Peyer's patch (tissue), 4 donors: Measurements from ENCODE around the gene PHYHIPL.

Source experiments
- POLR2A ChIP-seq, 2 donors: fragments of 450-650 bp; IDR thresholded peaks; one replicate each; pipeline ENCODE4 v1.5.1; 2017; ENCODE audit warnings: antibody characterized with exemption in 2 of 2, mild to moderate bottlenecking in 2 of 2, moderate library complexity in 2 of 2
- TF ChIP-seq, protein P1 (sequence below), 6 experiments: fragments of 450-650 bp in 4 of 6; fragments of 200-600 bp in 2 of 6; sonication (generic) in 1 of 6; IDR thresholded peaks; one replicate each; pipeline ENCODE4 v1.5.1; 2017 to 2019; ENCODE audit warnings: antibody characterized with exemption in 6 of 6, mild to moderate bottlenecking in 3 of 6, moderate library complexity in 1 of 6

- TF ChIP-seq, protein P1, sequence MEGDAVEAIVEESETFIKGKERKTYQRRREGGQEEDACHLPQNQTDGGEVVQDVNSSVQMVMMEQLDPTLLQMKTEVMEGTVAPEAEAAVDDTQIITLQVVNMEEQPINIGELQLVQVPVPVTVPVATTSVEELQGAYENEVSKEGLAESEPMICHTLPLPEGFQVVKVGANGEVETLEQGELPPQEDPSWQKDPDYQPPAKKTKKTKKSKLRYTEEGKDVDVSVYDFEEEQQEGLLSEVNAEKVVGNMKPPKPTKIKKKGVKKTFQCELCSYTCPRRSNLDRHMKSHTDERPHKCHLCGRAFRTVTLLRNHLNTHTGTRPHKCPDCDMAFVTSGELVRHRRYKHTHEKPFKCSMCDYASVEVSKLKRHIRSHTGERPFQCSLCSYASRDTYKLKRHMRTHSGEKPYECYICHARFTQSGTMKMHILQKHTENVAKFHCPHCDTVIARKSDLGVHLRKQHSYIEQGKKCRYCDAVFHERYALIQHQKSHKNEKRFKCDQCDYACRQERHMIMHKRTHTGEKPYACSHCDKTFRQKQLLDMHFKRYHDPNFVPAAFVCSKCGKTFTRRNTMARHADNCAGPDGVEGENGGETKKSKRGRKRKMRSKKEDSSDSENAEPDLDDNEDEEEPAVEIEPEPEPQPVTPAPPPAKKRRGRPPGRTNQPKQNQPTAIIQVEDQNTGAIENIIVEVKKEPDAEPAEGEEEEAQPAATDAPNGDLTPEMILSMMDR (IDR thresholded peaks at IDR 0.05), result no peak
- peak in 1 of 2 donors; percentile 14 for TF ChIP-seq POLR2A (IDR thresholded peaks at IDR 0.05)
Measured at GRCh38 chr10:59177031-59177797, 771 bp downstream of the PHYHIPL start.
